ENCODE data around the gene GOSR1.
"Not testable (repeated sequence)": the region's sequence is repeated elsewhere in the genome, so short reads cannot be mapped to it uniquely, and the experiment has no call there.

The GOSR1 gene

GRCh38 chr17:30506481-30506880 lies 29.3 kb downstream of the GOSR1 start:
- DNase-seq, result no peak

- no peak for DNase-seq
Observed at GRCh38 chr17:30513346-30513745, 36.1 kb downstream of the GOSR1 start.

GRCh38 chr17:30514895-30515596 lies 37.8 kb downstream of the GOSR1 start:
- DNase-seq, result no peak

GRCh38 chr17:30517786-30518185 lies 40.6 kb downstream of the GOSR1 start:
- no peak for DNase-seq

GRCh38 chr17:30519166-30519565 lies 42.0 kb downstream of the GOSR1 start:
- no peak for DNase-seq

GRCh38 chr17:30519707-30520106 lies 42.5 kb downstream of the GOSR1 start:
- no peak for DNase-seq

- peak; percentile 40 for DNase-seq
Observed at GRCh38 chr17:30520436-30520835, 43.2 kb downstream of the GOSR1 start.

- no peak for DNase-seq
Observed at GRCh38 chr17:30520882-30521281, 43.7 kb downstream of the GOSR1 start.

- DNase-seq, result no peak
Observed at GRCh38 chr17:30521766-30522165, 44.6 kb downstream of the GOSR1 start.

- DNase-seq, result not testable (repeated sequence)
Observed at GRCh38 chr17:30523236-30523635, 46.0 kb downstream of the GOSR1 start.

- no peak for DNase-seq
Observed at GRCh38 chr17:30524847-30525246, 47.6 kb downstream of the GOSR1 start.

- no peak for DNase-seq
Observed at GRCh38 chr17:30526401-30526800, 49.2 kb downstream of the GOSR1 start.

- DNase-seq, result not testable (repeated sequence)
Observed at GRCh38 chr17:30528701-30529100, 51.5 kb downstream of the GOSR1 start.

GRCh38 chr17:30530346-30531025 lies 53.3 kb downstream of the GOSR1 start:
- no peak for DNase-seq

GRCh38 chr17:30532871-30533270 lies 55.7 kb downstream of the GOSR1 start:
- DNase-seq, result no peak

GRCh38 chr17:30534298-30534697 lies 57.1 kb downstream of the GOSR1 start:
- DNase-seq, result no peak

- DNase-seq, result no peak
Observed at GRCh38 chr17:30534938-30535921, 58.0 kb downstream of the GOSR1 start.

GRCh38 chr17:30536846-30537245 lies 59.6 kb downstream of the GOSR1 start:
- DNase-seq, result not testable (repeated sequence)

- DNase-seq, result not testable (repeated sequence)
Observed at GRCh38 chr17:30537667-30538066, 60.5 kb downstream of the GOSR1 start.

- DNase-seq, result no peak
Observed at GRCh38 chr17:30541802-30542201, 64.6 kb downstream of the GOSR1 start.

GRCh38 chr17:30543456-30543855 lies 66.2 kb downstream of the GOSR1 start:
- DNase-seq, result no peak

- no peak for DNase-seq
Observed at GRCh38 chr17:30545024-30545423, 67.8 kb downstream of the GOSR1 start.

Data from right hindlimb (tissue), 1 donor.